ENCODE data around the gene NXNL1.

The NXNL1 gene

DNA sequence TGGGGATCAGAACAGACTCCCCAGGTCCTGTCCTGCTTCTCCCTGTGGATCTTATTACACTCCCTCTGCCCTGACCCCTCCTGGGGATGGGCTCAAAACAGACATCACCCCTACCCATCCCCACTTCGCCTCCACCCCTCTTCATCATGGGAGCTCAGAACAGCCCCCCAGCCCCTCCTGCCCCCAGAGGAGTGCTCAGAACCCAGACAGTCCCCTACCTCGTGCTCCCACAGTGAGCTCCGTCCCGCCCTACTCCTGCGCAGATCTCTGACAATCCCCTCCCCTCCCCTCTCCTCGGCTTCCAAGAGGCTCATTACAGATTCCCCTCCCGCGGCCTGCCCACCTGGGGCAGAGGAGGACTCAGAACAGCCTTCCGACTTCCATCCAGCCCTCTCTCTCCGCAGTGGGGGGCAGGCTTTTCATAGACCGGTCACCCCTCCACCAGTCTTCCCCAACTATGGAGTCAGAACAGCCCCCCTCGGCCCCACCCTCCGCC lies 6.1 kb downstream of the NXNL1 start:
- DNase-seq, result no peak

DNA sequence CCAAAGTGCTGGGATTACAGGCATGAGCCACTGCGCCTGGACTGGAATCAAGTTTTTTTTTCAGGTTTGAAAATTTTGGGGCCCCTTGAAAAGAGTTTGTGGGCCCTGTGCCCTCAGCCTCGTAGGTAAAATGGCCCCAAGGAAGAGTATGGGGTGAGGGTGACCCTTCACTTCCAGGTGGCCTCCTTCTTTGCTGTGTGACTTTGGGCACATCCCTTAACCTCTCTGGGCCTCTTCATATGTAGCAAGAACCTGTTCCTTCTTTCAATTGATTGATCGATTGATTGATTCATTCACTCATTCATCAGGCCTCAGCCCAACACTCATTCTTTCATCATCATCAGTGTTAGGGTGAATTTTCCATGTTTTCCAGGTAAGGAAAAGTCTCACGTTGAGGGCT lies 8.9 kb downstream of the NXNL1 start:
- DNase-seq, result no peak

DNA sequence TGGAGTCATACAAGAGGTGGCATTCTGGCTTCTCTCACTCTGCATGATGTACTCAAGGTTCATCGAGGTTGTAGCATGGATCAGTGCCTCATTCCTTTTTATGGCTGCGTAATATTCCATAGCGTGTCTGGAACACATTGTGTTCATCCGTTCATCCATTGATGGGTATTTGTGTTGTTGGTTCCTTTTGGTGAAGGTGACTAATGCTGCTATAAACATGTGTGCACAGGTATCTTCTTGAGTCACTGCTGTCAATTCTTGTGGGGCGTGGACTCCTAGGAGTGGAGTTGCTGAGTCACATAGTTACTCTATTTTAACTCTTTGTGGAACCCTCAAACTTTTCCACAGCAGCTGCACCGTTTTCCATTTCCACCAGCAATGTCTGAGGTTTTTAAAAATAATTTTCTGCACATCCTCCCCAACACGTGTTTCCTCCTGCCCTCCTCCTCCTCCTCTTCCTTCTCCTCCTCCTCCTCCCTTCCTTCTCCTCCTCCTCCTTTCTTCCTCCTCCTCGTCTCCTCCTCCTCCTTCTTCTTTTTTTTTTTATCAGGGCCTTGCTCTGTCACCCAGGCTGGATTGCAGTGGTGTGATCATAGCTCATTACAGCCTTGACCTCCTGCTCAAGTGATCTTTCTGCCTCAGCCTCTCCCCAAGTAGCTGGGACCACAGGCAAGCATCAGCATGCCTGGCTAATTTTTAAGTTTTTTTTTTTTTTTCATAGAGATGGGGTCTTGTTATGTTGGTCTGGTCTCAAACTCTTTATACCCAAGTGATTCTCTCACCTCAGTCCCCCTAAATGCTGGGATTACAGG lies 10.3 kb downstream of the NXNL1 start:
- DNase-seq, result peak; percentile 46

DNA sequence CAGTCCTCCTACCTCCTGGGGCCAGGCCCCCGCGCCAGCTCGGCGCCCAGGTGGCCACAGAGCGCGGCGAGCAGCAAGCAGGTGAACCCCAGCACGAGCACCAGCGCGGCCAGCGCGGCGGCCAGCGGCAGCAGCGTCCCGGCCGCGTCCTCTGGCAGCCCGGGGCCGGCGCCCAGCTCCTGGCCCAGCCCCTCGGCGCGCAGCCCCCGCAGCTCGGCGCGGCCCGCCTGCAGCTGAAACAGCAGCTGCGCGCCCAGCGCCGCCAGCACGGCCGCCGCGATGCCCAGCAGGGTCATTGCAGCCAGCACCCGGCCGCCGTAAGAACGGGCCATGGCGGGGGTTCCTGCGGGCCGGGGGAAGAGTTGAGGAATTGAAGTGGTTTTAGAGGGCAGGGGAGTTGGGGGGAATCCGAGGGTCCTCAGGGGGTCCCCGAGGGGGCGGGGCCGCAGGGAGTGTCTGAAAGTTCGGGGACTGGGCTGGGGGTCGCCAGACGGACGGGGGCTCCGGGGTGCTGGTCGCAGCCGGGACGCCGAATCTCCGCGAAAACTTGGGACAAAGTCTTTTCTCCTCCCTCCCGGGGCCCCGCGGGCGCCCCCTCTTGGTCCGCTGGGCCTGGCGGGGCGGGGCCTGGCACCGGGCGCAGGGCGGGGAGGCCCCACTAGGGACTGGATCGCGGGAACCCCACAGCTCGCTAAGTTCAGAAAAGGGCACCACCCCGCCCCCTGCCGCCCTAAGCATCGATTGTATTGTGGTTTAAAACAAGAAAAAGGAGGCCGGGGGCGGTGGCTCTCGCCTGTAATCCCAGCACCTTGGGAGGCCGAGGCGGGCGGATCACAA lies 12.4 kb downstream of the NXNL1 start, which contains the start of gene TMEM221:
Gene TMEM221 (minus strand): TSS at position 538 of the 837 bp plus-strand sequence. CDS start 206 bp downstream, at position 332.
- peak; percentile 76 for DNase-seq

DNA sequence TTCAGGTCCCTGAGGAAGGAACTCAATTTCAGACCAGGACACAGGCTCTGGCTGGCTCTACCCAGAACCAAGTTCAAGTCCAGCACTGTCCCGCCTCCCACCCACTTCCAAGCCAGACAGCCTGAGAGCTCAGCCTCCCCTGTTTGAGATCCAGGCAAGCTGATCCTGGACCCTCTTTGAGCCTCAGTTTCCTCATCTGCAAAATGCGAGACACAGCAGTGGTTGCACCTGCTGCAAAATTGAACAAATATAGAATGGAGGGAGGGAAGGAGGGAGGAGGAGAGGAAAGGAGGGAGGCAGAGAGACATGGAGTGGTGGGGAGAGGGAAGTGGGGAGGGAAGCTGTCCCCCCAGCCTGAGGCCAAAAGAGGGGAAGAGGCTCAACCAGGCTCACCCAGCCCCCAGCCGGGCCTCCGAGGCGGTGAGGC lies 13.0 kb downstream of the NXNL1 start:
- DNase-seq, result no peak

DNA sequence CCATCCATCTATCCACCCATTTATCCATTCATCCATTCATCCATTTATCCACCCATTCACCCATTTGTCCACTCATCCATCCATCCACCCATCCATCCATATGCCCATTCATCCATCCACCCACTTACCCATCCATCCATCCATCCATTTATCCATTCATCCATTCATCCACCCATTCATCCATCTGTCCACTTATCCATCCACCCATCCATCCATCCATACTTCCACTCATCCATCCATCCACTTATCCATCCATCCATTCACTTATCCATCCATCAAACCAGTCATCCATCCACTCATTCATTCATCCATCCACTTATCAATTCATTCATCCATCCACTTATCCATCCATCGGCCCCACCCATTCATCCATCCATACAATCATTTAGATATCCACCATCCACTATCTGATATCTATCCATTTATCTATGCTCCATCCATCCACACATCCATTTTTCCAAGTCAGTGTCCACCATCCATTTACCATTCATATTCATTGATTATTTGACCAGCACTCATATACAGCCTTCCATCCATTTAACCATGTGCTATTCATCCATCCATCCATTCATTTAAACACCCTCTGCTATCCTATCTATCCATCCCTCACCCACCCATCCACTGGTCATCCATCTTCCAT lies 15.1 kb downstream of the NXNL1 start:
- DNase-seq, result no peak

DNA sequence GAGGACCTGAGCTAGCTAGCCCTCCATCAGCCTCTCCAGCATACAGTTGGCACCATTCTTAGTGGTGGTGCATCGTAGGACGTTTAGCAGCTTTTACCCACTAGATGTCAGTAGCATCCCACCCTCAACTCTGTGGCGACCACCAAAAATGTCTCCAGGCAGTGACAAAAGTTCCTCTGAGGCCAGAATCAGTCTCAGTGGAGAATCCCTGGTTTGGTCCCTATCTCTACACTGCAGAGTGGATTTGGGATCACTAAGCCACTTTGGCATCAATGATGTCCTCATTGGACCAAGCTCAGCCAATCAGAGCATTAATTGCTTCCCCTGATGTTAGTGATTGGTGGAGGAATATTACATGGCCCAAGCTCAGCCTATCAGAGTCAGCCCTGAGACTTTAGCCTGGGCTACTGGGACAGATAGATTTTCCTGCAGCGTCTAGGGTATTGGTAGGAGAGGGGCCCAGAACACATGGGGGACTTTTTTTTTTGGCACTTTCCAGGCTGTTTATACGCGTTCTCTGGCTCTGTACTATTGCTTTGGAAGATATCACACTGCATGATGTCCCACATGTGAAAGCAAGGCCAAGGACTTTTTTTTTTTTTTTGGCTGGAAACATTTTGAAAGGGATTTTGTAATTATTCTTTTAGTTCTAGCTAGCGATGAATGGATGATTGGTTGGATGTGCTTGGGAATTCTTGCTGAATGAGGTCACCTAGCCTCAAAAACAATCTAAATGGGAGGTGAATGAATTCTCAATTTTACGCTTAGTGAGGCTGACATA lies 19.3 kb downstream of the NXNL1 start:
- peak; percentile 25 for DNase-seq

DNA sequence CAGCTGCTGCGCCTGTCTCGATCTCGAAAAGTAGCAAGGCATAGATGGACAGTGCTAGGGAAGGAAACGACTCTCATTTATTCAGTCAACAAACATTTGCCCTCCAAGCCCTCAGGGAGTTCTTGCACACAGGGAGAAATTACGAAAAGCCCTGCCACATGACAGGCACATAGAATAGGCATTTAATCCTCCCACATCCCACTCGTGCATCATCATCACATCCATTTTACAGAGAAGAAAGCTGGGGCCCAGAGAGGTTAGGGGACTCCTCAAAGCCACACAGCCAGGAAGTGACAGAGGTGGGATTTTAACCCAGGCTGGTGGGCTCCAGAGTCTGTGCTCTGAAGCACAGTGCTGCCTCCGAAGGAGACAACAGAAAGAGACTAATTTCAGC lies 23.9 kb downstream of the NXNL1 start:
- DNase-seq, result no peak

DNA sequence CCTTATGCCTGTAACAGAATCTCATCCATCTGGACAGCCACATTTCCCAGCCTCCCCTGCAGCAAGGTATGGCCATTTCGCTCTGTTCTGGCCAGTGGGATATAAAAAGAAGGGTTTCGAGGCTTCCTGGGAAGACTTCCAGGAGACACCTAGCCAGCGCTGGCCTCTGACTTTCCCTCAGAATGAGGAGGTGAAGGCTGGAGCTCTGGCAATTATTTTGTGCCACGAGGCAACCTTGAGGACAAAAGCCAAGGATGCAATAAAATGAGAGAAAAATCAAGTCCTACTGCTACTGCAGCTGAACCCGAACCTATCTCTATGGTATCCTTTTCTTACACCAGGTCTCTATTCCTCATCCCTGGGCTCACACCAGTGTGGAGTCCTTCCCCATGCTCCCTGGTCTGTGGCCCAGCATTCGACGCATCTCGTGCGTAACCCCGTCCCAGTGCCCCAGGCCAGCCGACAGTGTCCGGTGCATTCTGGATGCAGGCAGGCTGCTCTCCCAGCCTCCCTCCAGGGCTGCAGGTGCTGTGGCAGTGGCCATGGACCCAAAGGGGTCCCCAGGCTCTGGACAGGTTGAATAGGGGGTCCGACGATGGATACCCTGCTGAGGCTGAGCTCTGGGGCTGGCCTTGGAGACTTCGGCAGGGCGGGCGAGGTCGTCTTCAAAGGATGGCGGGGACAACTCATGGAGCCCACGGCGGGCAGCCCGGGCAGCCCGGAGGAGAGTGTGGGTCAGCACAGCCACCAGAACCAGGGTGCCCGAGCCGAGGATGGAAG lies 24.4 kb downstream of the NXNL1 start:
- DNase-seq, result no peak

DNA sequence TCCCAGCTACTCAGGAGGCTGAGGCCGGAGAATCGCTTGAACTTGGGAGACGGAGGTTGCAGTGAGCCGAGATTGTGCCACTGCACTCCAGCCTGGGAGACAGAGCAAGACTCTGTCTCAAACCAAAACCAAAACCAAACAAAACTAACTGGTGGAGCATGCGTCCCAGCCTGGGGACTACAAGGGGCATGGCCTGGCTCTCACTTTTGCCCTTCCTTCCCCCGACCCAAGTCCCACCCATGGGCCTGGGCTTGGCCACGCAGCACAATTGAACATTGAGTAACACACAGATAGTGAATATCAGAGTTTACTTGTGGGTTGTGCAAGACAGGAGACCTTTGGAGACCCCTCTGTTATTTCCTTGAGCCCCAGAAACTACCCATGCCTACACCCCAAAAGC lies 25.5 kb downstream of the NXNL1 start:
- DNase-seq, result no peak

DNA sequence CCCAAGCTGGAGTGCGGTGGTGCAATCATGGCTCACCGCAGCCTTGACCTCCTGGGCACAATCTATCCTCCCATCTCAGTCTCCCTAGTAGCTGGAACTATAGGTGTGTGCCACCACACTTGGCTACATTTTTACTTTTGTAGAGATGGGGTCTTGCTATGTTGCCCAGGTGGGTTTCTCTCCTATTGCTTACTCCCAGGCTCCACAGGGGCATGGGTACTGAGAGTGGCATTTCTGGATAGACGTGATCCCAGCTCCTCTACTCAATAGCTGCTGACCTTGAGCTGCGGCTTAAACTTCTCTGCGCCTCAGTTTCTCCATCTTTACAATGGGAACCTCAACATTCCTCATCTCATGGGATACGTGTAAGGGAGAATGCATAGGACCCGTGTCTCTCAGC lies 29.3 kb downstream of the NXNL1 start:
- no peak for DNase-seq

DNA sequence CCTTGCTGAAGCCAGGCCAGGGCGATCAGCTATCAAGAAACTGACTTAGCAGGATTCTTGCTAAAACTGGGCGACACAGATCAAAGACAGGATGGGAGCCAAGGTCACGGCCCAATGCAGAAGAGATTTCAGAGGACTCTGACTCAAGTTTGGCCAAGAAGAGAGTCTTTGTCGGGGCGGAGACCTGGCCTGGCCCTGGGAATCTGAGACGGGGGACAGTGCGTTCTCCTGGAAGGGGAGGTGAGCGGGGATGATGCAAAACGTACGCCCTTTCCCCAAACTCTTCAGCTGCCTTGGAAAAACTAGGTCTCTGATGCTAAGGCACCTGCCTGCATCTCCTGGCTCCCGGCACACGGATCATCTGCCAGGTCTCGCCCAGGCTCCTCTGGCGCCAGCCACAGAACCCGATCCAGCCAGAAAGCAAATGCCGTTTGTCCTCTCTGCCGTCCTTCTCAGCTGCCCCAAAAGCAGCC lies 31.0 kb downstream of the NXNL1 start:
- DNase-seq, result no peak

DNA sequence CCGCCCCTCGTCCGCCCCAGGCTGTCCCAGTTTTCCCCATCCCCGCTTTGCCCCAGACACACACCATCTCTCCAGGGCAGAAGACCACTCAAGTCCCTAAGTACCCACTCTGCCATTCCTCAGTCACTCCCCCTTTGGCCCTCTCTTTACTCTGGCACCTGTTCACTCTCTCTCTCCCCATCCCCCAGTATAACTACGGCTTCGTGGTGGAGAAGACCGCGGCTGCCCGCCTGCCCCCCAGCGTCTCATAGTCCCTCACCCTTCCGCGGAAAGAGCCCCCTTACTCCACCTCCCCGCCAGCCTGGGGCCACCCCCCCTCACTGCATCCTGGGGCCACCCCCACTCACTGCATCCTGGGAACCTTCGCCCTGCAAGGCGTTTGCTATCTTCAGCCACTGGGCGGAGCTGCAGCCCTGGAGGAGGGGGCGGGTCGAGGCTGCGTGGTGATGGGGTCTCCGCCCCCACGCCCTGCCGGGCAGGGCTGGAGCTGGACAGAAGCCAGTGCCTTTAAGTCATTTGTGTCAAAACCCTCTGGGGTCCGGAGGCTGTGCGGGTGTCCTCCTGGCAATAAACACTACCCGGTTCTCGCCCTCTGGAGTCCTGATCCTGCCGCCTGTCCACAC lies 35.9 kb downstream of the NXNL1 start:
- DNase-seq, result peak; percentile 52

DNA sequence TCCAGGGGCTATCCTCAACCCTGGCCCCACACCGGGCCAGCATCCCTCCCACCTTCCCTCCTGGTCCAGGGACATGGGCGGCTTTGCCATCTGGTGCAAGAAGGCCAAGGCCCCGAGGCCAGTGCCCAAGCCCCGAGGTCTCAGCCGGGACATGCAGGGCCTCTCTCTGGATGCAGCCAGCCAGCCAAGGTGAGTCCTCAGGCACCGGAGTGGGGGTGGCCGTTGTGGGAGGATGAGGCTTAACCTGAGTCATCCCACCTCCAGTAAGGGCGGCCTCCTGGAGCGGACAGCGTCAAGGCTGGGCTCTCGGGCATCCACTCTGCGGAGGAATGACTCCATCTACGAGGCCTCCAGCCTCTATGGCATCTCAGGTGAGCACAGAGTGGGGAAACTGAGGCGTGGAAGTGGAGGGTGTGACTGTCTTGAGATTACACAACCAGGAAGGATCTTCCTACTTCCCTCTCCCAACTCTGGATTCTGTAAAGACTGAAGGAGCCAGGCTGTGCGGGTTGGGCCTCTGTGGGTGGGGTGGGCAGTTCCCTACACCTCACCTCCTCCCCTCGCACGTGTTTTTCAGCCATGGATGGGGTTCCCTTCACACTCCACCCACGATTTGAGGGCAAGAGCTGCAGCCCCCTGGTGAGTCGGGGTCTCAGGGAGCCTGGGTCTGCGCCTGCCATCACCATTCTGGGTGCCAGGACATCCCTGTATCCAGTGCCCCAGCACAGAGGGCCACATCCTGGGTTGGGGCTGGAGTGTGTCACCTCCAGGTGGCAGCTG lies 37.1 kb downstream of the NXNL1 start:
- no peak for DNase-seq

DNA sequence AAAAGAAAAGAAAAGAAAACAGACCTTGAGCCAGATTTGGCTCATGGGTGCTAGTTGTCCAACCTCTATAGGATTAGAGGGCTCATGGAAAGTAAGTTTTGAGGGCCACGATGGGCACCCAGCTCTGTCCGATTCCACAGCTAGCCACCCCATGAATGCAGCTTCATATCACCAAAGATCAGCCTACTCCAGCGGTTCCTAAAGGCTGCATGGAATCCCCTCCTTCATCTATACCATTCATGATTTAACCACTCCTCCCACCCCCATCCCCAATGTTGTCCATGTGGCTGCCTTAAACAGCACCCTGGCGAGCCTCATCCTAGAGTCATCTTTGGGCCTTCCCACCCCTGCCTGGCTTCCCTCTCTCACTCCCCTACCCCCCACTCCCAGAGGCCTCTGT lies 38.8 kb downstream of the NXNL1 start:
- DNase-seq, result no peak

DNA sequence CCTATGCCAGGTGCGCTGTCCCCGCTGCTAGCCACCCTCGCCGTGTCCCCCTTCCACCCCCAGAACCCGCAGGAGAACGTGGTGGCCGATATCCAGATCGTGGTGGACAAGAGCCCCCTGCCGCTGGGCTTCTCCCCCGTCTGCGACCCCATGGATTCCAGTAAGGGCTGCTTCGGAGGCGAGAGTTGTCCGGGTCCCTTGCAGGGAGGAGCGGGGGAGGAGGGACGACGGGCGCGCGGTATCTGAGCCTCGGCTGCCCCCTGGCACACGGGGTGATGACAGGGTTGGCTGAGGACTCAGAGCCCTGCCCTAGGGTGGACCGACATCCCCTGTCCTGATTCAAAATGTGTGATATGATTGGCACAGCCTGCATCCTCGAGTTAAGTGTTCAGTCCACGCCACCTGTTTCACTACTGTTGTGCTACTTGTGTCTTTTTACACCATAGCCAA lies 40.2 kb downstream of the NXNL1 start:
- peak; percentile 56 for DNase-seq

DNA sequence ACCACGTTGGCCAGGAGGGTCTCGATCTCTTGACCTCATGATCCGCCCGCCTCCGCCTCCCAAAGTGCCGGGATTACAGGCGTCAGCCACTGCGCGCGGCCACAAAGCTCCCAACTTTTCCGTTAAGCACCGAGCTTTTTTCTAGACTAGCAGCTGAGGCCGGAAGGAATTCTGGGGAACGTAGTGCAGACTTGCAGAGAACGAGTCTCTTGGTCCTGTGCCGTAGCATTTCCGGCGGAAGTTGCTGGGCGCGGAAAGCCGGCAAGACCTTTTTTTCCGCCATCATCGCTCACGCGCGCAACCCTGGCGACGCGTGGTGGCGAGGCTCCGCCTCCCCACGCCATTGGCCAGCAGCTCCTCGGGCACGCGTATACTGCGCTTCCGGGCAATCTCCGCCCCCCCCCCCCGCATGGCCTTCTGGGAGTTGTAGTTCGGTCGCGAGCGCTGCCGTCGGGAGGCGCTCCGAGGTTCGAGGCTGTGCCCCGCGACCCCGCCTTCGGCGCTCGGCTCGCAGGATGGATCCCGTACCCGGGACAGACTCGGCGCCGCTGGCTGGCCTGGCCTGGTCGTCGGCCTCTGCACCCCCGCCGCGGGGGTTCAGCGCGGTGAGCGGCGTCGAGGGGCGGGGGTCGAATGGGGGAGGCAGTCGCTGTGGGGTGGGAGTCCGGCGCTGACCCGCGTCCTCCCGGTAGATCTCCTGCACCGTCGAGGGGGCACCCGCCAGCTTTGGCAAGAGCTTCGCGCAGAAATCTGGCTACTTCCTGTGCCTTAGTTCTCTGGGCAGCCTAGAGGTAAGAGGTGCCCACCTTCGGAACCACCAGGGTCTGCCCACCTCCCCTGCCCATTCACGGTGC lies 40.9 kb downstream of the NXNL1 start, which contains the start of gene MVB12A:
Gene MVB12A (plus strand): TSS at position 427 of the 854 bp plus-strand sequence. CDS start 89 bp downstream, at position 516.
- peak; percentile 97 for DNase-seq

DNA sequence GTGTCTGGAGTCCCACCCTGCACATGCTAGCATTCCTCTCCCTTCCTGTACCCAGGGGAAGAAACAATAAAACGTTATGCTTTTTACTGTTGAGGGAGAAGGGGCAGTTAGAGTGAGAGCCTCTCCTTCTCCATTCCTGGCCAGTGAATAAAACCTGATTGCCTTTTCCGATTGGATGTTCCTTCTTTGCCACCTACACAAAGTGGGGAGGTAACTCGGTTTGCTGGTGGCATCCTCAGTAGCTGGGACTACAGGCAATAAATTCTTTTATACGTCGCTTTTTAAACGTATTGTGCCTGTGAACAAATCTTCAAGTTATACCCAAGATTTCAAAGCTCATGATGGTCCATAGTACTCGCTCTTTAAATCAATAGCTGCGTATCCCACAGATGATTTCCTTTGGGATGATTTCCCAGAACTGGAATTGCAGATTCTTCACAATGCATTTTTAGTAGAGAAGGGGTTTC lies 41.5 kb downstream of the NXNL1 start:
- DNase-seq, result no peak

DNA sequence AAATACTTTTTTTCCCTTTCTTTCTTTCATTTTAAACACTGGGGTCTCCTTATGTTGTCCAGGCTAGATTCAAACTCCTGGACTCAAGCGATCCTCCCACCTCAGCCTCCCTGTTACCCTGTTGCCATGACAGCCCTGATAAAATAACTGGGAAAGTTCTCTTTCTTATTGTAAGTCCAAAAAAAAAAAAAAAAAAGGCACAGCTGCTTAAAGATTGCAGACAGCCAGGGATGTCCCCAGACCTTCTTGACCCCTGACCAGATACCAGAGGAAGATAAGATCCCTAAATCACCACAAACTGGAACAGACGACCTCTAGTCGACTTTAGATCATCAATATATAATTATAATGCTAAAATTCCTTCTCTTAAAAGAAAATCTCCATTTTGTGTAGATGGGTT lies 42.0 kb downstream of the NXNL1 start:
- no peak for DNase-seq
